Liver (tissue), 9 donors: Measurements from ENCODE around the gene ACACB. TPM values are rescaled to one million over a fixed set of nuclear protein-coding genes. Genes with fewer than 3 reads are reported as not detected.

ENCODE experiments used
- DNase-seq: peaks from one replicate; pipeline ENCODE4 v3.0.0-alpha.2; 2017; ENCODE audit warnings: low spot score
- H3K27ac ChIP-seq, 2 donors: one replicate each; pipeline ENCODE4 v1.7.0; 2013; ENCODE audit warnings: inconsistent platforms in 2 of 2, low read length in 2 of 2, control low read depth in 1 of 2, low read depth in 1 of 2, mild to moderate bottlenecking in 1 of 2
- H3K27me3 ChIP-seq, 4 donors: one replicate each; pipeline versions ENCODE4 v1.6.1 to v1.7.0; 2013; ENCODE audit warnings: low read length in 3 of 4, inconsistent platforms in 1 of 4, mild to moderate bottlenecking in 1 of 4, moderate library complexity in 1 of 4; ENCODE audit not compliant: control insufficient read depth in 4 of 4, insufficient read depth in 4 of 4
- H3K36me3 ChIP-seq, 4 donors: one replicate each; pipeline versions ENCODE4 v1.6.1 to v1.7.0; 2013; ENCODE audit warnings: low read length in 3 of 4, mild to moderate bottlenecking in 3 of 4, low read depth in 1 of 4, moderate library complexity in 1 of 4; ENCODE audit not compliant: control insufficient read depth in 4 of 4, insufficient read depth in 3 of 4
- H3K4me1 ChIP-seq, 4 donors: one replicate each; pipeline versions ENCODE4 v1.6.1 to v1.7.0; 2013; ENCODE audit warnings: low read length in 3 of 4, mild to moderate bottlenecking in 3 of 4, moderate library complexity in 1 of 4; ENCODE audit not compliant: control insufficient read depth in 4 of 4, insufficient read depth in 4 of 4
- H3K4me3 ChIP-seq, 3 donors: one replicate each; pipeline versions ENCODE4 v1.6.1 to v1.7.0; 2013; ENCODE audit warnings: low read length in 3 of 3, control low read depth in 1 of 3, low read depth in 1 of 3, mild to moderate bottlenecking in 1 of 3
- H3K9ac ChIP-seq, 2 donors: one replicate each; pipeline ENCODE4 v1.7.0; 2013; ENCODE audit warnings: low read length in 2 of 2, mild to moderate bottlenecking in 2 of 2, moderate library complexity in 2 of 2, control low read depth in 1 of 2, low read depth in 1 of 2
- H3K9me3 ChIP-seq, 4 donors: one replicate each; pipeline versions ENCODE4 v1.6.1 to v1.7.0; 2013; ENCODE audit warnings: low read length in 3 of 4; ENCODE audit not compliant: control insufficient read depth in 4 of 4
- EGR1 ChIP-seq, 2 donors: IDR thresholded peaks; 2 replicates each; pipeline ENCODE4 v1.6.1; 2016 to 2018; ENCODE audit warnings: antibody characterized with exemption in 2 of 2, low read depth in 2 of 2
- FOXA1 ChIP-seq: IDR thresholded peaks from 2 replicates; pipeline ENCODE4 v1.6.1; 2016; ENCODE audit warnings: antibody characterized with exemption
- FOXA2 ChIP-seq: IDR thresholded peaks from 2 replicates; pipeline ENCODE4 v1.6.1; 2016; ENCODE audit warnings: antibody characterized with exemption
- GABPA ChIP-seq, 2 donors: IDR thresholded peaks in 1 of 2; conservative IDR thresholded peaks in 1 of 2; 2 replicates each; pipeline ENCODE4 v1.6.1; 2016; ENCODE audit warnings: antibody characterized with exemption in 2 of 2, mild to moderate bottlenecking in 1 of 2, moderate library complexity in 1 of 2
- JUND ChIP-seq, 2 donors: IDR thresholded peaks; 2 replicates each; pipeline ENCODE4 v1.6.1; 2016; ENCODE audit warnings: antibody characterized with exemption in 2 of 2
- NR2F2 ChIP-seq: IDR thresholded peaks from 2 replicates; pipeline ENCODE4 v1.6.1; 2016; ENCODE audit warnings: antibody characterized with exemption
- RAD21 ChIP-seq, 2 donors: IDR thresholded peaks; 2 replicates each; pipeline ENCODE4 v1.6.1; 2016; ENCODE audit warnings: antibody characterized with exemption in 2 of 2, mild to moderate bottlenecking in 2 of 2
- RXRA ChIP-seq, 2 donors: IDR thresholded peaks; 2 replicates each; pipeline ENCODE4 v1.6.1; 2017 to 2018; ENCODE audit warnings: antibody characterized with exemption in 2 of 2, mild to moderate bottlenecking in 1 of 2
- SP1 ChIP-seq: IDR thresholded peaks from 2 replicates; pipeline ENCODE4 v1.6.1; 2018; ENCODE audit warnings: antibody characterized with exemption, mild to moderate bottlenecking
- YY1 ChIP-seq: IDR thresholded peaks from 2 replicates; pipeline ENCODE4 v1.6.1; 2016; ENCODE audit warnings: antibody characterized with exemption, mild to moderate bottlenecking
- WGBS: extraction: QIAGEN DNeasy Blood & Tissue Kit; methylation state at CpG from one replicate; pipeline ENCODE4 v1.1.7; 2013; 5-methylcytosine and 5-hydroxymethylcytosine counted together
- polyA plus RNA-seq, 2 donors: library from polyadenylated mRNA; stranded (reverse) in 1 of 2; unstranded in 1 of 2; fragments of 200-250 nt in 1 of 2; fragments of >200 nt in 1 of 2; fragmentation: Nextera tagmentation in 1 of 2; extraction: Ambion mirVana in 1 of 2; gene quantifications; one replicate each; pipeline versions ENCODE4 v1.2.1 to v1.2.3, GENCODE V29; 2013 to 2015
- total RNA-seq, 2 donors: library from RNA; depleted of rRNA; stranded (reverse); fragments of >200 nt; gene quantifications; one replicate each; pipeline ENCODE4 v1.2.3, GENCODE V29; 2014
- TF ChIP-seq, protein P1 (sequence below): IDR thresholded peaks from 2 replicates; pipeline ENCODE4 v1.6.1; 2016; ENCODE audit warnings: antibody characterized with exemption
- TF ChIP-seq, protein P2 (sequence below): IDR thresholded peaks from 2 replicates; pipeline ENCODE4 v1.6.1; 2016; ENCODE audit warnings: antibody characterized with exemption
- TF ChIP-seq, protein P3 (sequence below): IDR thresholded peaks from 2 replicates; pipeline ENCODE4 v1.6.1; 2016; ENCODE audit warnings: antibody characterized with exemption
- TF ChIP-seq, protein P4 (sequence below): IDR thresholded peaks from 2 replicates; pipeline ENCODE4 v1.6.1; 2016; ENCODE audit warnings: antibody characterized with exemption, mild to moderate bottlenecking
- TF ChIP-seq, protein P5 (sequence below): fragments of 150-350 bp; IDR thresholded peaks from 2 replicates; pipeline ENCODE4 v1.5.1; 2017; ENCODE audit warnings: improper control_type of control experiment, low read depth, low read length; ENCODE audit not compliant: missing input control
- donor health status: healthy.
- donor health status: healthy.
- donor health status: healthy.
- donor health status: healthy.
- donor health status: healthy.

Gene ACACB
- total and polyA plus RNA-seq, 4 donors = 12.9 to 288 (median 52.1) TPM

DNA sequence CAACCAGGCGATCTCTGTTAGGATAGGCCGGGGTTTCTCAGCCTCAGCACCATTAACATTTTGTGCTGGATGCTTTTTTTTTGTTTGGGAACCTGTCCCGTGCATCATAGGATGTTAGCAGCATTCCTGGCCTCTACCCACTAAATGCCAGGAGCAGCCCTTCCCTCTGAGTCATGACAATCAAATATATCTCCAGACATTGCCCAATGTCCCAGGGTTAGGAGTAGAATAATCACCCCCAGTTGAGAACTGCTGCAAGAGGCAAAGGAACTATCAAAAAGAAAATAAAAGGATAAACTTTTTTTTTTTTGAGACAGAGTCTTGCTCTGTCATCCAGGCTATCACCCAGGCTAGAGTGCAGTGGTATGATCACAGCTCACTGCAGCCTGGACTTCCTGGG is 76.0 kb downstream of the ACACB start:
- Histone ChIP-seq H3K4me1 (peaks cover 0 to 10% (median 2%) of the 10 kb centered on the region in 4 donors), H3K9ac (no peak overlapping the region), H3K4me3 (no peak overlapping the region), H3K36me3 (peaks cover 8 to 70% (median 64%) of the 10 kb centered on the region in 4 donors), H3K27me3 (no peaks in the 10 kb centered on the region), H3K9me3 (no peaks in the 10 kb centered on the region), H3K27ac (peak overlapping the region in 1 of 2 donors; percentile 3)
- DNase-seq = no peak
- TF ChIP-seq SP1 (no peak), RXRA (IDR thresholded peaks at IDR 0.05) (peak in 1 of 2 donors; percentile 13)
- 81% methylated on average over 3 of the region's 3 CpGs for WGBS

DNA sequence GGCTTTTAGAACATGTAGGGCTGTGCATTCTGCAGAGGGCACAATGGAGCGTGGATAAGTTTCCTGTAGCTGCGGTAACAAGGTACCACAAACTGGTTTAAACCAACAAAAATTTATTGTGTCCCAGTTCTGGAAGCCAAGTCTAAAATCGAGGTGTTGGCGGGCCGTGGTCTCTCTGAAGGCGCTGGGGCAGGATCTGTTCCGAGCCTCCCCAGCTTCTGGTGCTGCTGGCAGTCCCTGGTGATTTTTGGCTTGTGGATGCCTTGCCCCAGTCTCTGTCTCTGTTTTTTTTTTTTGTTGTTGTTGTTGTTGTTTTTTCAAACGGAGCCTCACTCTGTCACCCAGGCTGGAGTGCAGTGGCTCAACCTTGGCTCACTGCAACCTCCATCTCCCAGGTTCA is 77.5 kb downstream of the ACACB start:
- WGBS = 96% methylated on average over 8 of the region's 8 CpGs
- no peaks in the 10 kb centered on the region for H3K27me3 ChIP-seq
- H3K36me3 ChIP-seq = peaks cover 6 to 59% (median 52%) of the 10 kb centered on the region in 4 donors

DNA sequence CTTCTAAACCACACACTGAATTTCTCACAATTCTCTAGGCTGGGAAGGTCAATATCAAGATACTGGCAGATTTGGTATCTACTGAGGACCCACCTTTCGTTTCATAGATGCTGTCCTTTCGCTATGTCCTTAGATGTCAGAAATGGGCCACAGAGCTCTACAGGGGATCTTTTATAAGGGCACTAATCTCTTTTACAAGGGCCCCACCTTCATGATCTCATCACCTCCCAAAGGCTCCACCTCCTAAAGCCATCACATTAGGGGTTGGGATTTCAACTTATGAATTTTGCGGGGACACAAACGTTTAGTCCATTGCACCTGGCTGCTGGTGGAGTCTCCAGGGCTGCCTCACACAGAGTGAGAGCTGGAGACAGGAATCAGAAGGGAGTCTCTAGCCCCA is 79.9 kb downstream of the ACACB start:
- Histone ChIP-seq H3K4me3 (no peak overlapping the region), H3K4me1 (peaks cover 4 to 34% (median 24%) of the 10 kb centered on the region in 4 donors), H3K36me3 (peaks cover 6 to 61% (median 45%) of the 10 kb centered on the region in 4 donors), H3K27ac (peak overlapping the region; percentile 72 to 97), H3K9ac (no peak overlapping the region), H3K9me3 (no peaks in the 10 kb centered on the region), H3K27me3 (no peaks in the 10 kb centered on the region)
- 97% methylated on average over 4 of the region's 4 CpGs for WGBS
- TF ChIP-seq, protein P1, sequence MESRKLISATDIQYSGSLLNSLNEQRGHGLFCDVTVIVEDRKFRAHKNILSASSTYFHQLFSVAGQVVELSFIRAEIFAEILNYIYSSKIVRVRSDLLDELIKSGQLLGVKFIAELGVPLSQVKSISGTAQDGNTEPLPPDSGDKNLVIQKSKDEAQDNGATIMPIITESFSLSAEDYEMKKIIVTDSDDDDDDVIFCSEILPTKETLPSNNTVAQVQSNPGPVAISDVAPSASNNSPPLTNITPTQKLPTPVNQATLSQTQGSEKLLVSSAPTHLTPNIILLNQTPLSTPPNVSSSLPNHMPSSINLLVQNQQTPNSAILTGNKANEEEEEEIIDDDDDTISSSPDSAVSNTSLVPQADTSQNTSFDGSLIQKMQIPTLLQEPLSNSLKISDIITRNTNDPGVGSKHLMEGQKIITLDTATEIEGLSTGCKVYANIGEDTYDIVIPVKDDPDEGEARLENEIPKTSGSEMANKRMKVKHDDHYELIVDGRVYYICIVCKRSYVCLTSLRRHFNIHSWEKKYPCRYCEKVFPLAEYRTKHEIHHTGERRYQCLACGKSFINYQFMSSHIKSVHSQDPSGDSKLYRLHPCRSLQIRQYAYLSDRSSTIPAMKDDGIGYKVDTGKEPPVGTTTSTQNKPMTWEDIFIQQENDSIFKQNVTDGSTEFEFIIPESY = no peak
- TF ChIP-seq, protein P2, sequence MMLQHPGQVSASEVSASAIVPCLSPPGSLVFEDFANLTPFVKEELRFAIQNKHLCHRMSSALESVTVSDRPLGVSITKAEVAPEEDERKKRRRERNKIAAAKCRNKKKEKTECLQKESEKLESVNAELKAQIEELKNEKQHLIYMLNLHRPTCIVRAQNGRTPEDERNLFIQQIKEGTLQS = no peak
- TF ChIP-seq SP1 = no peak
- TF ChIP-seq FOXA2 = no peak
- TF ChIP-seq, protein P3, sequence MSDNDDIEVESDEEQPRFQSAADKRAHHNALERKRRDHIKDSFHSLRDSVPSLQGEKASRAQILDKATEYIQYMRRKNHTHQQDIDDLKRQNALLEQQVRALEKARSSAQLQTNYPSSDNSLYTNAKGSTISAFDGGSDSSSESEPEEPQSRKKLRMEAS = no peak
- no peak for TF ChIP-seq RXRA (IDR thresholded peaks at IDR 0.05)
- no peak for TF ChIP-seq JUND (IDR thresholded peaks at IDR 0.05)
- TF ChIP-seq, protein P4, sequence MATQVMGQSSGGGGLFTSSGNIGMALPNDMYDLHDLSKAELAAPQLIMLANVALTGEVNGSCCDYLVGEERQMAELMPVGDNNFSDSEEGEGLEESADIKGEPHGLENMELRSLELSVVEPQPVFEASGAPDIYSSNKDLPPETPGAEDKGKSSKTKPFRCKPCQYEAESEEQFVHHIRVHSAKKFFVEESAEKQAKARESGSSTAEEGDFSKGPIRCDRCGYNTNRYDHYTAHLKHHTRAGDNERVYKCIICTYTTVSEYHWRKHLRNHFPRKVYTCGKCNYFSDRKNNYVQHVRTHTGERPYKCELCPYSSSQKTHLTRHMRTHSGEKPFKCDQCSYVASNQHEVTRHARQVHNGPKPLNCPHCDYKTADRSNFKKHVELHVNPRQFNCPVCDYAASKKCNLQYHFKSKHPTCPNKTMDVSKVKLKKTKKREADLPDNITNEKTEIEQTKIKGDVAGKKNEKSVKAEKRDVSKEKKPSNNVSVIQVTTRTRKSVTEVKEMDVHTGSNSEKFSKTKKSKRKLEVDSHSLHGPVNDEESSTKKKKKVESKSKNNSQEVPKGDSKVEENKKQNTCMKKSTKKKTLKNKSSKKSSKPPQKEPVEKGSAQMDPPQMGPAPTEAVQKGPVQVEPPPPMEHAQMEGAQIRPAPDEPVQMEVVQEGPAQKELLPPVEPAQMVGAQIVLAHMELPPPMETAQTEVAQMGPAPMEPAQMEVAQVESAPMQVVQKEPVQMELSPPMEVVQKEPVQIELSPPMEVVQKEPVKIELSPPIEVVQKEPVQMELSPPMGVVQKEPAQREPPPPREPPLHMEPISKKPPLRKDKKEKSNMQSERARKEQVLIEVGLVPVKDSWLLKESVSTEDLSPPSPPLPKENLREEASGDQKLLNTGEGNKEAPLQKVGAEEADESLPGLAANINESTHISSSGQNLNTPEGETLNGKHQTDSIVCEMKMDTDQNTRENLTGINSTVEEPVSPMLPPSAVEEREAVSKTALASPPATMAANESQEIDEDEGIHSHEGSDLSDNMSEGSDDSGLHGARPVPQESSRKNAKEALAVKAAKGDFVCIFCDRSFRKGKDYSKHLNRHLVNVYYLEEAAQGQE = no peak
- no peak for TF ChIP-seq FOXA1
- no peak for TF ChIP-seq NR2F2
- TF ChIP-seq, protein P5, sequence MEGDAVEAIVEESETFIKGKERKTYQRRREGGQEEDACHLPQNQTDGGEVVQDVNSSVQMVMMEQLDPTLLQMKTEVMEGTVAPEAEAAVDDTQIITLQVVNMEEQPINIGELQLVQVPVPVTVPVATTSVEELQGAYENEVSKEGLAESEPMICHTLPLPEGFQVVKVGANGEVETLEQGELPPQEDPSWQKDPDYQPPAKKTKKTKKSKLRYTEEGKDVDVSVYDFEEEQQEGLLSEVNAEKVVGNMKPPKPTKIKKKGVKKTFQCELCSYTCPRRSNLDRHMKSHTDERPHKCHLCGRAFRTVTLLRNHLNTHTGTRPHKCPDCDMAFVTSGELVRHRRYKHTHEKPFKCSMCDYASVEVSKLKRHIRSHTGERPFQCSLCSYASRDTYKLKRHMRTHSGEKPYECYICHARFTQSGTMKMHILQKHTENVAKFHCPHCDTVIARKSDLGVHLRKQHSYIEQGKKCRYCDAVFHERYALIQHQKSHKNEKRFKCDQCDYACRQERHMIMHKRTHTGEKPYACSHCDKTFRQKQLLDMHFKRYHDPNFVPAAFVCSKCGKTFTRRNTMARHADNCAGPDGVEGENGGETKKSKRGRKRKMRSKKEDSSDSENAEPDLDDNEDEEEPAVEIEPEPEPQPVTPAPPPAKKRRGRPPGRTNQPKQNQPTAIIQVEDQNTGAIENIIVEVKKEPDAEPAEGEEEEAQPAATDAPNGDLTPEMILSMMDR = no peak
- no peak for TF ChIP-seq GABPA (IDR thresholded peaks at IDR 0.05 in 1 of 2, conservative IDR thresholded peaks at IDR 0.05 in 1 of 2)
- TF ChIP-seq YY1 = no peak
- TF ChIP-seq EGR1 (IDR thresholded peaks at IDR 0.05; ENCODE audit: low read depth in 2 of 2) = no peak
- TF ChIP-seq RAD21 (IDR thresholded peaks at IDR 0.05) = no peak
- DNase-seq = no peak

More for the DNA sequence above, 77.5 kb downstream of the ACACB start:
- Histone ChIP-seq H3K9me3 (no peaks in the 10 kb centered on the region), H3K9ac (no peak overlapping the region), H3K27ac (peak overlapping the region in 1 of 2 donors; percentile 57), H3K4me1 (peaks cover 4 to 16% (median 6%) of the 10 kb centered on the region in 4 donors), H3K4me3 (no peak overlapping the region)
- no peak for DNase-seq
- no peak for TF ChIP-seq RXRA (IDR thresholded peaks at IDR 0.05)
- TF ChIP-seq SP1 = no peak
- no peak for TF ChIP-seq FOXA1
- TF ChIP-seq YY1 = no peak
- TF ChIP-seq, protein P3 = no peak
